GM12801 (cell line): Measurements from ENCODE around the gene SEH1L.

Experiments
- TF ChIP-seq, protein P1 (sequence below): IDR thresholded peaks from one replicate; pipeline ENCODE4 v1.5.1; 2011; ENCODE audit warnings: control low read depth; ENCODE audit not compliant: insufficient read length; ENCODE audit errors: extremely low read depth

The SEH1L gene

DNA sequence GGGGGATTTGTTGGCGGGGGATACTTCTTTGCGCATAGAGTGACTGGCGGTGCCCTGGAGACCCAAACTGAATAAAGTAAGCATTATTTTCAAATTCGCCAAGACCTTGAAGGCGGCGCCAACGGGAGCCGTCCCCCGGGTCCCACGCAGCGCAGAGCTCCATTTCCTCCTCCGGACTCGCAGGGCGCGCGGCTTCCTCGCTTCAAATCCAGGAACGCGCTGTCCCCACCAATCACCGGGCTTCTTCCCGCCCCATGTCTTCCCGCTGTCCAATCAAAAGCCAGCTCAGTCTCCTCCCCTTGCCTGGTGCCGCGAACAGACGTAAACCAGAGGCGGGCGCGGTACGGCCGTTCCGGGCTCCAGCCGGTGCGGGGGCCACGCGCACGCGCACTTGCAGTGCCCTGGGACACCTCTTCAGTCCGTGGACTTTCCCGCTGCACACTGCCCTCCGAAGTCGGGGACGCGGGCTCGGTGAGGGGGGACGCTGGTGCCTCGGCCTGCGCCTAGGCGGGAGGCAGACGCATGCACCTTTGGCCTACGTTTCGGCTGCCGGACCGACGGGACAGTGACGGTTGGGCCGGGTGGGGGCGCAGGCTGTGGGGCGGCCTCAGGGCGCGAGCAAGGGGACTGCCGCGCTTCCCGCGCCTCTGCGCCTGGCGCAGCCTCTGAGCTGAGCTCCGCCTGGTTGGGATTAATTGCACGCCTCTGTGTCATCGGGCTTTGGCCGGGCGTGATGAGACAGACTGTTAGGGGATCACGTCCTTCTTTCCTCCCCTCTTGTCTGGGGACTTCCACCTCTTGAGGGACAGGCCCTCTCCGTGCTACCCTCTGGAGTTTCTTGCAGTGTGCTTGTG is 43.4 kb downstream of the SEH1L start, which contains the start of gene CEP192:
Gene CEP192, plus strand, starts transcription at position 396 of the 854 bp plus-strand sequence. CDS start 8,063 bp downstream, outside the sequence.
- TF ChIP-seq, protein P1, sequence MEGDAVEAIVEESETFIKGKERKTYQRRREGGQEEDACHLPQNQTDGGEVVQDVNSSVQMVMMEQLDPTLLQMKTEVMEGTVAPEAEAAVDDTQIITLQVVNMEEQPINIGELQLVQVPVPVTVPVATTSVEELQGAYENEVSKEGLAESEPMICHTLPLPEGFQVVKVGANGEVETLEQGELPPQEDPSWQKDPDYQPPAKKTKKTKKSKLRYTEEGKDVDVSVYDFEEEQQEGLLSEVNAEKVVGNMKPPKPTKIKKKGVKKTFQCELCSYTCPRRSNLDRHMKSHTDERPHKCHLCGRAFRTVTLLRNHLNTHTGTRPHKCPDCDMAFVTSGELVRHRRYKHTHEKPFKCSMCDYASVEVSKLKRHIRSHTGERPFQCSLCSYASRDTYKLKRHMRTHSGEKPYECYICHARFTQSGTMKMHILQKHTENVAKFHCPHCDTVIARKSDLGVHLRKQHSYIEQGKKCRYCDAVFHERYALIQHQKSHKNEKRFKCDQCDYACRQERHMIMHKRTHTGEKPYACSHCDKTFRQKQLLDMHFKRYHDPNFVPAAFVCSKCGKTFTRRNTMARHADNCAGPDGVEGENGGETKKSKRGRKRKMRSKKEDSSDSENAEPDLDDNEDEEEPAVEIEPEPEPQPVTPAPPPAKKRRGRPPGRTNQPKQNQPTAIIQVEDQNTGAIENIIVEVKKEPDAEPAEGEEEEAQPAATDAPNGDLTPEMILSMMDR = no peak

DNA sequence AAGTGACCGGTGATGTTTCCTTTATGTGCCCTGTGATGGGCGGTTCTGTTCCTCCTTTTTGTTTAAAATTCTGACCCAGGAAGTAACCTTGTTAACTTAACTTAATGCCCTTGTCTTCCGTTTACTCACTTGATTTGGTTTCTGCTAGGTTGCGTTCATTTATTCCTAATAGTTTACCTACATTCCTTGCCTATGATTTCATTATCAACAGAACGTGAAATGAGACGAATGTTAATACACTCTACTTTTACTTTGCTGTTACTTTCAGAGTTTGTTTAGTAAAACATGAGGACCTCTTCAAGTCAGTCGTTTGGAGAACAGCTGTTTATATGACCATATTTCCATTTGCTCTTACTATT is 44.0 kb downstream of the SEH1L start:
- TF ChIP-seq, protein P1 = no peak

DNA sequence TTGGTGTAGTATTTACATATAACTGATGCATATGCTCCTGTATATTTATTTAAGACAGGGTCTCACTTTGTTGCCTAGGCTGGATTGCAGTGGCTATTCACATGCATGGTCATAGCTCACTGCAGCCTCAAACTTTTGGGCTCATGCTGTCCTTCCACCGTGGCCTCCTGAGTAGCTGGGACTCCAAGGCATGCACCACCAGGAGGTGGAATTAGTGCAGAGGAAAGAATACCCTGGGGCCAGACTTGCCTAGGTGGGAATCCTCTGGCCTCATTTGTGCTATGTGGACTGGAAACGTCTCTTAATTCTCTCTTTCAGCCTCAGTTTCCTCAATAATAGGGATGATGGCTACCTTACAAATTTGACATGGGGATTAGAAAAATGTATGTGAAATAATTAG is 45.6 kb downstream of the SEH1L start:
- TF ChIP-seq, protein P1 = no peak

DNA sequence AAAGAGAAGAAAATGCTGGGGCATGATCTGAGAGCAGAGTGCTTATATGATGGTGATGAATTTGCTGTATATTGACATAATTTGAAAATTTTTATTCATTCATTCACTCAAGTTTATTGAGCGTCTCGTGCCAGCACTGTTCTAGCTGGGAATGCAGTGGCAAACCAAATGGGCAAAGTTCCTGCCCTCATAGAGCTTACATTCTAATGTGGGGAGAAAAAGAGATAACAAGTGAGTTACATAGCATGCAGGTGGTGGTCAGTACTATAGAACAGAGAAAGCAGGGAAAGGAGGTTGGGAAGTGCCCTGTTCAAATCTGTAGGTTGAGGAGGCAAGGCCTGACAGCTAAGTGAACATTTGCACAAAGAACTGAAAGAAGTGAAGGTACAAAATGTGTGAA is 47.6 kb downstream of the SEH1L start:
- TF ChIP-seq, protein P1 = no peak

DNA sequence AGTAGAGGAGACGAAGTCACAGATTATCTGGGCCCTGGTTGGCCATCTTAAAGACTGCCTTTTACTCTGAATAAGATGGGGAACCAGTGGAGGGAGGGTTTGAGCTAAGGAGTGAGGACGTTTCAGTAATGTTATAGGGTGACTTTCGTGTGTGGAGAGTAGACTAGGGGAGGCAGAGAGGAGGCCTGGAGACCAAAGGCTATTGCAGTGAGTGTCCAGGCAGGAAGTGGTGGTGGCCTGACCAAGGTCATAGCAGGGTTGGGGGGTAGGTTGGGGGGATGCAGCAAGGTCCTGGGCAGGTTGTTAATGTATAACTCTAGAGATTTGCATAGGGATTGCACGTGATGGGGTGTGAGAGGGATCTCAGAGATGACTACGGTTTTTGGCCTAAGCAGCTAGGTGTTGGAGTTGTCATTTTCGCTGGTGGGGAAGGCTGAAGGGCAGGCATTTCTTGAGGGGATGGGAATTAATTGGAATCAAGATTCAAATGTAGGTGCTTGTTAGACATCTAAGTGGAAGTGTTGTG is 48.2 kb downstream of the SEH1L start:
- TF ChIP-seq, protein P1 = no peak

DNA sequence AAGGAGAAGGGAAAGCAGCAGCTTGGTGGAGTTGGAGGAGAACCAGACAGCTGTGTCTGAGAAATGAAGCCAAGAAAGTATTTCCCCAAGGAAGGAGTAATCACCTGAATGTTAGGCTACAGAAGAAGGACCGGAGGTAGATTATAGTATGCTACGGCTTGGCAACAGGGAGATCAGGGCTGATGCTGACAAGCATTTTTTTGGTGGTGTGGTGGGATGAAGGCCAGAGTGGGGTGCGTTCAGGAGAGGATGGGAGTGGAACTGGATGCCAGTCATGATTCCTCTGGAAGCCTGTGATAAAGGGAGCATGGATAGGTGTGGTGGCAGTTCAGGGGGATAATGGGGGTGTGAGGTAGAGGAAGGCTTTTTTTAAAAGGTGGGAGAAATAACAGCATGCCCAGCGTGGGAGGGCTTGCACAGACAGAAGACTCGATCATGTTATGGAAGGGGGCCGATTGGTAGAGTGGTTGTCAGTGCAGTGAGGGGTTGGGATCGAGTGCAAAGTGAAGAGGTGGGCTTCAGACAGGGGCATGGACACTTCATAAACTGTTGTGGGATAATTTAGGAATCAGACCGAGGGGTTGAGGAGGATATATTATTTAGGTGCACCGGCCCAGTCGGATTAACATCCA is 49.0 kb downstream of the SEH1L start:
- TF ChIP-seq, protein P1 = no peak

DNA sequence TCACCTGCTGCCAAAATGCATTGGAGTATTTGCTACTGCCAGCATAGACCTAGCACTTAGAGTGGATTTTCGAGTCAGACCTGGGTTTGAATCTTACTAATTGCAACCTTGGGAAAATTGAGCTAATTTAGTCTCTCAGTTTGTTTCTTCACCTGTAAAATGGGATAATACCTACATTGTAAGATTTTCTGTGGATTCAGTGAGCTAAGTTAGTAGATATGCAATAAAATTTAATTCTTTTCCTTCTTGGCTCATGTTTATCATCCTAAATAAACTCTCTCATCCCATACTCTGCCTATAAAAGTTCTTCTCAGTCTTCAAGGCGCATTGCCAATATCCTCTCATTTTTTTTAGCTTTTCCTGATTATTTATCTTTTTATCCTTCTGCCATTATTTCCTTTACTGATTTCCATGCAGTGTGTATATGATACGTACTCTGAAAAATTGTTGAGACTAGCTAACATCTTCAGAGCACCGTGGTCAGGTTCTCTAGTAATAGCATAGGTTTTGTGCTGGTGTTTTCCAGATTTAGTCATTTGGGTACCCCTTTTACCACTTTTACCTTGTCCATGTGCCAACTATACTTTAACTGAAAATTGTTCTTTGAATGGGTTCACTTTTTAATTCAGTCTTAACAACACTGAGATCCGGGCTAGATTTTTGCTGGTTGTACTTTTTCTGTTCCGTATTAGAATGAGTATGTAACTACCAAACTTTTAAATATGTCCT is 50.7 kb downstream of the SEH1L start:
- TF ChIP-seq, protein P1 = no peak
